Erythroblast (primary cell): Measurements from ENCODE around the gene IL16.

Source experiments
- GATA1 ChIP-seq: IDR thresholded peaks from 2 replicates; pipeline ENCODE4 v1.6.1; 2011; ENCODE audit warnings: low read depth, mild to moderate bottlenecking, control low read depth, low read length, moderate library complexity
- POLR2A ChIP-seq: IDR thresholded peaks from 2 replicates; pipeline ENCODE4 v1.6.1; 2011; ENCODE audit warnings: mild to moderate bottlenecking, low read length

DNA sequence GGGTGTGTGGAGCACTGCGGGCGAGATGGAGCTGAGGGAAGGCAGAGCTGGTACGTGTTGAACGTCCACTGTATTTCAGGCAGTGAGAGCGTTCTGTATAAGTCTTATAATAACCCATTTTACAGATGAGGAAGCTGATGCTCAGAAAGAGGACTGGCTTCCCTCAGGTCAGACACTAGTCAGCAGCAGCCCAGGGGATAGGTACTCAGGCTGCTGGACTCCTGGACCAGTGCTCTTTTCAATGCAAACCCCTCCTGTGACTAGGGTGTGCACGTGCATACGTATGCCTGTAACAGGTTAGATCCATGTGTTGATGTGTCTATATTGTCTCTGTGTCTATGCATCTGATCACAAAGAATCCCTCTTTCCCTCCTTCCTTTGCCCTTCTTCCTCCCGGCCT is 8.3 kb upstream of the IL16 start:
- TF ChIP-seq POLR2A (no peak), GATA1 (no peak)
